ENCODE measurements around the gene TMEM91.

DNA sequence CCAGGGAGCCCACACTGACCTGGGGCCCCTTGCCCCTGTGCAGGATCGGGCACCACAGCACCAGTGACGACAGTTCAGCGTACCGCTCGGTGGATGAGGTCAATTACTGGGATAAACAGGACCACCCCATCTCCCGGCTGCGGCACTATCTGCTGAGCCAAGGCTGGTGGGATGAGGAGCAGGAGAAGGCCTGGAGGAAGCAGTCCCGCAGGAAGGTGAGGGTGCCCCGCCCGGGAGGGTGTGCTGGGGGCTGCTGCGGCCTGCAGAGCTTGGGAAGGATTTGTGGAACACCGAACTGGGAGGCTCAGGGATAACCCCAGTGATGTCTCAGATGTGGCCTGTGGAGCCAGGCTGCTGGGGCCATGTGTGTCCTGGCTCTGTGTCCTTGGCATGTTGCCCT, 46.6 kb downstream of the TMEM91 start:
- TF ChIP-seq, protein P1, sequence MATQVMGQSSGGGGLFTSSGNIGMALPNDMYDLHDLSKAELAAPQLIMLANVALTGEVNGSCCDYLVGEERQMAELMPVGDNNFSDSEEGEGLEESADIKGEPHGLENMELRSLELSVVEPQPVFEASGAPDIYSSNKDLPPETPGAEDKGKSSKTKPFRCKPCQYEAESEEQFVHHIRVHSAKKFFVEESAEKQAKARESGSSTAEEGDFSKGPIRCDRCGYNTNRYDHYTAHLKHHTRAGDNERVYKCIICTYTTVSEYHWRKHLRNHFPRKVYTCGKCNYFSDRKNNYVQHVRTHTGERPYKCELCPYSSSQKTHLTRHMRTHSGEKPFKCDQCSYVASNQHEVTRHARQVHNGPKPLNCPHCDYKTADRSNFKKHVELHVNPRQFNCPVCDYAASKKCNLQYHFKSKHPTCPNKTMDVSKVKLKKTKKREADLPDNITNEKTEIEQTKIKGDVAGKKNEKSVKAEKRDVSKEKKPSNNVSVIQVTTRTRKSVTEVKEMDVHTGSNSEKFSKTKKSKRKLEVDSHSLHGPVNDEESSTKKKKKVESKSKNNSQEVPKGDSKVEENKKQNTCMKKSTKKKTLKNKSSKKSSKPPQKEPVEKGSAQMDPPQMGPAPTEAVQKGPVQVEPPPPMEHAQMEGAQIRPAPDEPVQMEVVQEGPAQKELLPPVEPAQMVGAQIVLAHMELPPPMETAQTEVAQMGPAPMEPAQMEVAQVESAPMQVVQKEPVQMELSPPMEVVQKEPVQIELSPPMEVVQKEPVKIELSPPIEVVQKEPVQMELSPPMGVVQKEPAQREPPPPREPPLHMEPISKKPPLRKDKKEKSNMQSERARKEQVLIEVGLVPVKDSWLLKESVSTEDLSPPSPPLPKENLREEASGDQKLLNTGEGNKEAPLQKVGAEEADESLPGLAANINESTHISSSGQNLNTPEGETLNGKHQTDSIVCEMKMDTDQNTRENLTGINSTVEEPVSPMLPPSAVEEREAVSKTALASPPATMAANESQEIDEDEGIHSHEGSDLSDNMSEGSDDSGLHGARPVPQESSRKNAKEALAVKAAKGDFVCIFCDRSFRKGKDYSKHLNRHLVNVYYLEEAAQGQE (IDR thresholded peaks at IDR 0.05; ENCODE audit: unreplicated experiment), result no peak
- TF ChIP-seq, protein P2, sequence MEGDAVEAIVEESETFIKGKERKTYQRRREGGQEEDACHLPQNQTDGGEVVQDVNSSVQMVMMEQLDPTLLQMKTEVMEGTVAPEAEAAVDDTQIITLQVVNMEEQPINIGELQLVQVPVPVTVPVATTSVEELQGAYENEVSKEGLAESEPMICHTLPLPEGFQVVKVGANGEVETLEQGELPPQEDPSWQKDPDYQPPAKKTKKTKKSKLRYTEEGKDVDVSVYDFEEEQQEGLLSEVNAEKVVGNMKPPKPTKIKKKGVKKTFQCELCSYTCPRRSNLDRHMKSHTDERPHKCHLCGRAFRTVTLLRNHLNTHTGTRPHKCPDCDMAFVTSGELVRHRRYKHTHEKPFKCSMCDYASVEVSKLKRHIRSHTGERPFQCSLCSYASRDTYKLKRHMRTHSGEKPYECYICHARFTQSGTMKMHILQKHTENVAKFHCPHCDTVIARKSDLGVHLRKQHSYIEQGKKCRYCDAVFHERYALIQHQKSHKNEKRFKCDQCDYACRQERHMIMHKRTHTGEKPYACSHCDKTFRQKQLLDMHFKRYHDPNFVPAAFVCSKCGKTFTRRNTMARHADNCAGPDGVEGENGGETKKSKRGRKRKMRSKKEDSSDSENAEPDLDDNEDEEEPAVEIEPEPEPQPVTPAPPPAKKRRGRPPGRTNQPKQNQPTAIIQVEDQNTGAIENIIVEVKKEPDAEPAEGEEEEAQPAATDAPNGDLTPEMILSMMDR (conservative IDR thresholded peaks at IDR 0.05; ENCODE audit: low read depth in 2 of 2), result no peak
- TF ChIP-seq EZH2phosphoT487 (IDR thresholded peaks at IDR 0.05; ENCODE audit: unreplicated experiment) (no peak), EZH2 (IDR thresholded peaks at IDR 0.05; ENCODE audit: low read depth, unreplicated experiment) (no peak), CREB1 (CRISPR knock-in tag; IDR thresholded peaks at IDR 0.05; ENCODE audit: low read depth) (no peak), POLR2AphosphoS5 (IDR thresholded peaks at IDR 0.05; ENCODE audit: low read depth) (no peak), ZNF114 (CRISPR knock-in tag; IDR thresholded peaks at IDR 0.05) (no peak)
- TF ChIP-seq, protein P3, sequence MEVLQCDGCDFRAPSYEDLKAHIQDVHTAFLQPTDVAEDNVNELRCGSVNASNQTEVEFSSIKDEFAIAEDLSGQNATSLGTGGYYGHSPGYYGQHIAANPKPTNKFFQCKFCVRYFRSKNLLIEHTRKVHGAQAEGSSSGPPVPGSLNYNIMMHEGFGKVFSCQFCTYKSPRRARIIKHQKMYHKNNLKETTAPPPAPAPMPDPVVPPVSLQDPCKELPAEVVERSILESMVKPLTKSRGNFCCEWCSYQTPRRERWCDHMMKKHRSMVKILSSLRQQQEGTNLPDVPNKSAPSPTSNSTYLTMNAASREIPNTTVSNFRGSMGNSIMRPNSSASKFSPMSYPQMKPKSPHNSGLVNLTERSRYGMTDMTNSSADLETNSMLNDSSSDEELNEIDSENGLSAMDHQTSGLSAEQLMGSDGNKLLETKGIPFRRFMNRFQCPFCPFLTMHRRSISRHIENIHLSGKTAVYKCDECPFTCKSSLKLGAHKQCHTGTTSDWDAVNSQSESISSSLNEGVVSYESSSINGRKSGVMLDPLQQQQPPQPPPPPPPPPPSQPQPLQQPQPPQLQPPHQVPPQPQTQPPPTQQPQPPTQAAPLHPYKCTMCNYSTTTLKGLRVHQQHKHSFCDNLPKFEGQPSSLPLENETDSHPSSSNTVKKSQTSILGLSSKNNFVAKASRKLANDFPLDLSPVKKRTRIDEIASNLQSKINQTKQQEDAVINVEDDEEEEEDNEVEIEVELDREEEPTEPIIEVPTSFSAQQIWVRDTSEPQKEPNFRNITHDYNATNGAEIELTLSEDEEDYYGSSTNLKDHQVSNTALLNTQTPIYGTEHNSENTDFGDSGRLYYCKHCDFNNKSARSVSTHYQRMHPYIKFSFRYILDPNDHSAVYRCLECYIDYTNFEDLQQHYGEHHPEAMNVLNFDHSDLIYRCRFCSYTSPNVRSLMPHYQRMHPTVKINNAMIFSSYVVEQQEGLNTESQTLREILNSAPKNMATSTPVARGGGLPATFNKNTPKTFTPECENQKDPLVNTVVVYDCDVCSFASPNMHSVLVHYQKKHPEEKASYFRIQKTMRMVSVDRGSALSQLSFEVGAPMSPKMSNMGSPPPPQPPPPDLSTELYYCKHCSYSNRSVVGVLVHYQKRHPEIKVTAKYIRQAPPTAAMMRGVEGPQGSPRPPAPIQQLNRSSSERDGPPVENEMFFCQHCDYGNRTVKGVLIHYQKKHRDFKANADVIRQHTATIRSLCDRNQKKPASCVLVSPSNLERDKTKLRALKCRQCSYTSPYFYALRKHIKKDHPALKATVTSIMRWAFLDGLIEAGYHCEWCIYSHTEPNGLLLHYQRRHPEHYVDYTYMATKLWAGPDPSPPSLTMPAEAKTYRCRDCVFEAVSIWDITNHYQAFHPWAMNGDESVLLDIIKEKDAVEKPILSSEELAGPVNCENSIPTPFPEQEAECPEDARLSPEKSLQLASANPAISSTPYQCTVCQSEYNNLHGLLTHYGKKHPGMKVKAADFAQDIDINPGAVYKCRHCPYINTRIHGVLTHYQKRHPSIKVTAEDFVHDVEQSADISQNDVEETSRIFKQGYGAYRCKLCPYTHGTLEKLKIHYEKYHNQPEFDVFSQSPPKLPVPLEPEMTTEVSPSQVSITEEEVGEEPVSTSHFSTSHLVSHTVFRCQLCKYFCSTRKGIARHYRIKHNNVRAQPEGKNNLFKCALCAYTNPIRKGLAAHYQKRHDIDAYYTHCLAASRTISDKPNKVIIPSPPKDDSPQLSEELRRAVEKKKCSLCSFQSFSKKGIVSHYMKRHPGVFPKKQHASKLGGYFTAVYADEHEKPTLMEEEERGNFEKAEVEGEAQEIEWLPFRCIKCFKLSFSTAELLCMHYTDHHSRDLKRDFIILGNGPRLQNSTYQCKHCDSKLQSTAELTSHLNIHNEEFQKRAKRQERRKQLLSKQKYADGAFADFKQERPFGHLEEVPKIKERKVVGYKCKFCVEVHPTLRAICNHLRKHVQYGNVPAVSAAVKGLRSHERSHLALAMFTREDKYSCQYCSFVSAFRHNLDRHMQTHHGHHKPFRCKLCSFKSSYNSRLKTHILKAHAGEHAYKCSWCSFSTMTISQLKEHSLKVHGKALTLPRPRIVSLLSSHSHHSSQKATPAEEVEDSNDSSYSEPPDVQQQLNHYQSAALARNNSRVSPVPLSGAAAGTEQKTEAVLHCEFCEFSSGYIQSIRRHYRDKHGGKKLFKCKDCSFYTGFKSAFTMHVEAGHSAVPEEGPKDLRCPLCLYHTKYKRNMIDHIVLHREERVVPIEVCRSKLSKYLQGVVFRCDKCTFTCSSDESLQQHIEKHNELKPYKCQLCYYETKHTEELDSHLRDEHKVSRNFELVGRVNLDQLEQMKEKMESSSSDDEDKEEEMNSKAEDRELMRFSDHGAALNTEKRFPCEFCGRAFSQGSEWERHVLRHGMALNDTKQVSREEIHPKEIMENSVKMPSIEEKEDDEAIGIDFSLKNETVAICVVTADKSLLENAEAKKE (CRISPR knock-in tag; IDR thresholded peaks at IDR 0.05), result no peak
- TF ChIP-seq, protein P4, sequence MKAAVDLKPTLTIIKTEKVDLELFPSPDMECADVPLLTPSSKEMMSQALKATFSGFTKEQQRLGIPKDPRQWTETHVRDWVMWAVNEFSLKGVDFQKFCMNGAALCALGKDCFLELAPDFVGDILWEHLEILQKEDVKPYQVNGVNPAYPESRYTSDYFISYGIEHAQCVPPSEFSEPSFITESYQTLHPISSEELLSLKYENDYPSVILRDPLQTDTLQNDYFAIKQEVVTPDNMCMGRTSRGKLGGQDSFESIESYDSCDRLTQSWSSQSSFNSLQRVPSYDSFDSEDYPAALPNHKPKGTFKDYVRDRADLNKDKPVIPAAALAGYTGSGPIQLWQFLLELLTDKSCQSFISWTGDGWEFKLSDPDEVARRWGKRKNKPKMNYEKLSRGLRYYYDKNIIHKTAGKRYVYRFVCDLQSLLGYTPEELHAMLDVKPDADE (IDR thresholded peaks at IDR 0.05), result no peak

All from GM23338 (cell line).